ENCODE results near the gene FAM118A. TPM values are rescaled to one million over a fixed set of nuclear protein-coding genes. Genes with fewer than 3 reads are reported as not detected.

FAM118A gene
- polyA plus RNA-seq, 3 donors: 20.0 to 423 (median 27.9) TPM

DNA sequence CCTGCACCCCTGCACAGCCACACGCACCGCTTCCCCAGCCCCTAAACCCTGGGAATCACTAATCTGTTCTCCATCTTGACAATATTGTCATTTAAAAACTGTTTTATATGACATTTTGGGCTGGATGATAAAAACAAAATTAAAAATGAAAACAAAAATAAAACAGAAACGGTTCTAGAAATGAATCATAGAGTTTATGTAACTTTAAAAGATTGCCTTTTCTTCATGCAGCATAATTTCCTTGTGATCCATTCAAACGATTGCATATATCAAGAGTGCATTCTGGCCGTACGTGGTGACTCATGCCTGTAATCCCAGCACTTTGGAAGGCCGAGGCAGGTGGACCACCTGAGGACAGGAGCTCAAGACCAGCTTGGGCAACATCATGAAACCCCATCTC lies 6.6 kb upstream of the FAM118A start:
- no peak overlapping the region for H3K4me3 ChIP-seq (replicated peaks in 1 of 3; ENCODE audit: low read depth in 2 of 3, low read length in 3 of 3)
- no peaks in the 10 kb centered on the region for H3K79me2 ChIP-seq (ENCODE audit: insufficient read depth, low read length)
- no peak overlapping the region for H3K27ac ChIP-seq (ENCODE audit: low read depth in 1 of 2, low read length in 2 of 2)
- H3K27me3 ChIP-seq (ENCODE audit: control insufficient read depth in 2 of 2, insufficient read depth in 2 of 2, low read length in 2 of 2): no peaks in the 10 kb centered on the region
- no peak overlapping the region for H3K9ac ChIP-seq (ENCODE audit: insufficient read depth, low read length, poor library complexity, severe bottlenecking)
- no peaks in the 10 kb centered on the region for H3K36me3 ChIP-seq (replicated peaks in 1 of 2; ENCODE audit: control insufficient read depth in 1 of 2, insufficient read depth in 2 of 2, low read length in 2 of 2)
- peak in 1 of 3 donors; percentile 18 for DNase-seq
- Mint-ChIP-seq H3K27me3 (ENCODE audit: low read depth in 3 of 3) (peaks cover 0 to 4% (median 2%) of the 10 kb centered on the region in 3 donors), H3K36me3 (peaks cover 0 to 2% of the 10 kb centered on the region in 2 donors), H3K27ac (peak overlapping the region in 6 of 7 donors; percentile 63 to 92 (median 74)), H3K4me3 (no peak overlapping the region), H3K4me1 (peaks cover 38% of the 10 kb centered on the region), H3K9me3 (no peaks in the 10 kb centered on the region)
- no peak overlapping the region for H2AFZ ChIP-seq (ENCODE audit: insufficient read depth, low read depth, low read length, poor library complexity, severe bottlenecking)
- no peak overlapping the region for H3K4me2 ChIP-seq (replicated peaks; ENCODE audit: extremely low read depth, low read length, poor library complexity, severe bottlenecking)
- TF ChIP-seq, protein P1, sequence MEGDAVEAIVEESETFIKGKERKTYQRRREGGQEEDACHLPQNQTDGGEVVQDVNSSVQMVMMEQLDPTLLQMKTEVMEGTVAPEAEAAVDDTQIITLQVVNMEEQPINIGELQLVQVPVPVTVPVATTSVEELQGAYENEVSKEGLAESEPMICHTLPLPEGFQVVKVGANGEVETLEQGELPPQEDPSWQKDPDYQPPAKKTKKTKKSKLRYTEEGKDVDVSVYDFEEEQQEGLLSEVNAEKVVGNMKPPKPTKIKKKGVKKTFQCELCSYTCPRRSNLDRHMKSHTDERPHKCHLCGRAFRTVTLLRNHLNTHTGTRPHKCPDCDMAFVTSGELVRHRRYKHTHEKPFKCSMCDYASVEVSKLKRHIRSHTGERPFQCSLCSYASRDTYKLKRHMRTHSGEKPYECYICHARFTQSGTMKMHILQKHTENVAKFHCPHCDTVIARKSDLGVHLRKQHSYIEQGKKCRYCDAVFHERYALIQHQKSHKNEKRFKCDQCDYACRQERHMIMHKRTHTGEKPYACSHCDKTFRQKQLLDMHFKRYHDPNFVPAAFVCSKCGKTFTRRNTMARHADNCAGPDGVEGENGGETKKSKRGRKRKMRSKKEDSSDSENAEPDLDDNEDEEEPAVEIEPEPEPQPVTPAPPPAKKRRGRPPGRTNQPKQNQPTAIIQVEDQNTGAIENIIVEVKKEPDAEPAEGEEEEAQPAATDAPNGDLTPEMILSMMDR (IDR thresholded peaks at IDR 0.05): no peak
- intact Hi-C loops (cut with micrococcal nuclease): loop anchor here in 1 of 2 donors (2.0 kb wide), 1 partner anchor 14 kb away; no protein-coding TSS in a partner anchor
- peaks cover 25 to 35% of the 10 kb centered on the region in 2 donors for H3K4me1 ChIP-seq (ENCODE audit: control insufficient read depth in 1 of 2, insufficient read depth in 2 of 2, low read length in 2 of 2)
- 61% methylated on average over 3 of the region's 7 CpGs for WGBS (ENCODE audit: insufficient coverage)
- H3K9me3 ChIP-seq (replicated peaks in 1 of 2; ENCODE audit: control insufficient read depth in 1 of 2, insufficient read depth in 1 of 2, low read length in 2 of 2): no peaks in the 10 kb centered on the region
- H4K20me1 ChIP-seq (ENCODE audit: insufficient read depth, low read length): no peaks in the 10 kb centered on the region

DNA sequence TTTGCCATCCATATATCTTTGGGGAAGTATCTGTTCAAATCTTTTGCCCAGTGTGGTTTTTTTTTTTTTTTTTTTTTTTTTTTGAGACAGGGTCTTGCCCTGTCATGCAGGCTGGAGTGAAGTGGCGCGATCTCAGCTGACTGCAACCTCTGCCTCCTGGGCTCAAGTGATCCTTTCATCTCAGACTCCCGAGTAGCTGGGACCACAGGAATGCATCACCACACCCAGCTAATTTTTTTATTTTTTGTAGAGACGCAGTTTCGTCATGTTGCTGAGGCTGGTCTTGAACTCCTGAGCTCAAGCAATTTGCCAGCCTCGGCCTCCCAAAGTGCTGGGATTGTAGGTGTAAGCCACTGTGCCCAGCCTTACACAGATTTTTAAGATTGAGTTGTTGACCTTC lies 4.8 kb upstream of the FAM118A start:
- Mint-ChIP-seq H3K27ac (no peak overlapping the region), H3K36me3 (no peaks in the 10 kb centered on the region), H3K27me3 (ENCODE audit: low read depth in 3 of 3) (peaks cover 0 to 1% (median 0%) of the 10 kb centered on the region in 3 donors), H3K9me3 (no peaks in the 10 kb centered on the region), H3K4me3 (no peak overlapping the region), H3K4me1 (peaks cover 46% of the 10 kb centered on the region)
- H3K4me3 ChIP-seq (replicated peaks in 1 of 3; ENCODE audit: low read depth in 2 of 3, low read length in 3 of 3): no peak overlapping the region
- H3K4me2 ChIP-seq (replicated peaks; ENCODE audit: extremely low read depth, low read length, poor library complexity, severe bottlenecking): no peak overlapping the region
- TF ChIP-seq, protein P1 (IDR thresholded peaks at IDR 0.05): no peak
- H4K20me1 ChIP-seq (ENCODE audit: insufficient read depth, low read length): no peaks in the 10 kb centered on the region
- peaks cover 36 to 44% of the 10 kb centered on the region in 2 donors for H3K4me1 ChIP-seq (ENCODE audit: control insufficient read depth in 1 of 2, insufficient read depth in 2 of 2, low read length in 2 of 2)
- no peak overlapping the region for H2AFZ ChIP-seq (ENCODE audit: insufficient read depth, low read depth, low read length, poor library complexity, severe bottlenecking)
- no peaks in the 10 kb centered on the region for H3K36me3 ChIP-seq (replicated peaks in 1 of 2; ENCODE audit: control insufficient read depth in 1 of 2, insufficient read depth in 2 of 2, low read length in 2 of 2)
- DNase-seq: no peak
- no peaks in the 10 kb centered on the region for H3K9me3 ChIP-seq (replicated peaks in 1 of 2; ENCODE audit: control insufficient read depth in 1 of 2, insufficient read depth in 1 of 2, low read length in 2 of 2)
- intact Hi-C loops (cut with micrococcal nuclease): loop anchor here in 1 of 2 donors (5.0 kb wide), 1 partner anchor 33 kb away; no protein-coding TSS in a partner anchor
- H3K27me3 ChIP-seq (ENCODE audit: control insufficient read depth in 2 of 2, insufficient read depth in 2 of 2, low read length in 2 of 2): no peaks in the 10 kb centered on the region
- WGBS (ENCODE audit: insufficient coverage): 61% methylated on average over 2 of the region's 6 CpGs
- H3K9ac ChIP-seq (ENCODE audit: insufficient read depth, low read length, poor library complexity, severe bottlenecking): no peak overlapping the region
- H3K79me2 ChIP-seq (ENCODE audit: insufficient read depth, low read length): peaks cover 2% of the 10 kb centered on the region
- no peak overlapping the region for H3K27ac ChIP-seq (ENCODE audit: low read depth in 1 of 2, low read length in 2 of 2)

Measured in CD14-positive monocyte (primary cell).